ENCODE measurements around the gene SLC4A9.

DNA sequence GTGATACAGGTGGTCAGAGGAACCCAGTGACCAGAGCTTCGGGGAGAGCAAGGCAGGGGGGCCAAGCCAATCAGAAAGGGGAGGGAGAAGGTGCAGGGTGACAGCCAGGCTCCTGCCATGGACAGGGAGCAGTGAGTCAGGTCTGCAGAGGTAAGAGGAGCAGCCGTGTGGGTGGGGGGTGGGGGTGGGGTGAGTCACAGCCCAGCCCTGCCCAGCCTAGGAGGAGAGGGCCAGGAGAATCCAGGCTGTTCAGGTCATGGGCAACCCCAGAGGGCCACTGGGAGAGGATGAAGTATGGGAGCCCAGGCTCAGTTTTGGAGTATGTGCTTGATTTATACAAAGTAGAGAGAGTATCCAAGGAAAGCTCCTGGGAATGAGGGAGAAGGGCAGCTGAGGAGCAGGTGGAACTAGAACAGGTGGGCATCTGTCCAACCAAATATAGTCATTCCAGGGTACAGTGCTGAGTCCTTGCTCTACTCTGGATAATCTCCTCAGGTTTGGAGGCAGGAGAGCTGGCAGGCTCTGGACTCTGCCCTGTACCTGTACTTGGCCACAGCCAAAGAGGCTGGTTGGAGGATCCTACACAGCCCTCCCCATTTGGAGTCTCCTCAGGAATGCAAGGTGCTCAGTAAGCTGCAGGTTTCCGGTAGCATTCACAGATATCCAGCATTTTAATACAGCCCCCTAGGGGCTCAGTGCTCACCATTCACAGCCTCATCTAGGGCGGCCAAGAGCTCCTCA is 15.1 kb upstream of the SLC4A9 start:
- TF ChIP-seq ZNF274 (IDR thresholded peaks at IDR 0.05; ENCODE audit: low read depth, low read length): no peak
- TF ChIP-seq YY1 (IDR thresholded peaks at IDR 0.05; ENCODE audit: insufficient read depth, insufficient read length): no peak

All from NT2/D1 (cell line).